Keratinocyte (primary cell): ENCODE measurements around the gene ADAM12. TPM values are rescaled to one million over a fixed set of nuclear protein-coding genes. Genes with fewer than 3 reads are reported as not detected.

Experiments used
- DNase-seq: peaks from one replicate; pipeline ENCODE4 v3.0.0-alpha.2; 2011; ENCODE audit warnings: low read depth, missing footprints, low spot score
- FAIRE-seq: peaks from 2 replicates; lab custom pipeline; 2011; peaks lifted over from hg19 to GRCh38; lab: Jason Lieb, UNC
- H2AFZ ChIP-seq: 2 replicates; pipeline ENCODE4 v1.6.0; 2012; ENCODE audit warnings: low read length, control low read depth, inconsistent platforms; ENCODE audit not compliant: control insufficient read depth
- H3K27ac ChIP-seq: 2 replicates; pipeline ENCODE4 v1.5.1; 2011; ENCODE audit warnings: low read length; ENCODE audit not compliant: control insufficient read depth, insufficient read depth
- H3K27me3 ChIP-seq: 3 replicates; pipeline ENCODE4 v1.6.0; 2011; ENCODE audit warnings: low read length; ENCODE audit not compliant: control insufficient read depth, insufficient read depth; ENCODE audit errors: extremely low read depth
- H3K36me3 ChIP-seq, 2 experiments: 2 replicates in 1 of 2; 3 replicates in 1 of 2; pipeline ENCODE4 v1.5.1; 2011; ENCODE audit warnings: low read length in 2 of 2, mild to moderate bottlenecking in 1 of 2; ENCODE audit not compliant: control insufficient read depth in 2 of 2, insufficient read depth in 2 of 2; ENCODE audit errors: extremely low read depth in 1 of 2
- H3K4me1 ChIP-seq: 3 replicates; pipeline ENCODE4 v1.5.1; 2011; ENCODE audit warnings: low read length; ENCODE audit not compliant: control insufficient read depth, insufficient read depth; ENCODE audit errors: extremely low read depth
- H3K4me2 ChIP-seq: 3 replicates; pipeline ENCODE4 v1.6.0; 2011; ENCODE audit warnings: low read depth, low read length; ENCODE audit not compliant: control insufficient read depth, insufficient read depth; ENCODE audit errors: extremely low read depth
- H3K4me3 ChIP-seq, 3 experiments: fragments of 200-600 bp in 1 of 3; sonication (generic) in 1 of 3; 2 replicates in 2 of 3; 3 replicates in 1 of 3; pipeline ENCODE4 v1.5.1; 2011 to 2016; ENCODE audit warnings: low read length in 3 of 3, mild to moderate bottlenecking in 3 of 3, control low read depth in 2 of 3, inconsistent platforms in 1 of 3, low read depth in 1 of 3, mixed read lengths in 1 of 3, mixed run types in 1 of 3, moderate library complexity in 1 of 3; ENCODE audit not compliant: control insufficient read depth in 2 of 3, insufficient read depth in 2 of 3; ENCODE audit errors: extremely low read depth in 1 of 3
- H3K79me2 ChIP-seq: 2 replicates; pipeline ENCODE4 v1.6.0; 2012; ENCODE audit warnings: low read length; ENCODE audit not compliant: control insufficient read depth, insufficient read depth
- H3K9ac ChIP-seq: 3 replicates; pipeline ENCODE4 v1.6.0; 2011; ENCODE audit warnings: low read length; ENCODE audit not compliant: control insufficient read depth, insufficient read depth; ENCODE audit errors: extremely low read depth
- H3K9me1 ChIP-seq: 3 replicates; pipeline ENCODE4 v1.6.0; 2011; ENCODE audit warnings: low read length; ENCODE audit not compliant: control insufficient read depth, insufficient read depth; ENCODE audit errors: extremely low read depth
- H3K9me3 ChIP-seq: 2 replicates; pipeline ENCODE4 v1.5.1; 2012; ENCODE audit warnings: low read depth, low read length; ENCODE audit not compliant: control insufficient read depth
- H4K20me1 ChIP-seq: 3 replicates; pipeline ENCODE4 v1.6.0; 2011; ENCODE audit warnings: low read length; ENCODE audit not compliant: control insufficient read depth, insufficient read depth; ENCODE audit errors: extremely low read depth
- EZH2 ChIP-seq: IDR thresholded peaks from one replicate; pipeline ENCODE4 v1.6.1; 2012; ENCODE audit warnings: inconsistent platforms, mild to moderate bottlenecking, low read length, moderate library complexity
- dilution Hi-C: fragments of 300-500 bp; cut with MboI; formaldehyde crosslinking; loops from one replicate; pipeline ENCODE4 v1.7.0; 2020; ENCODE audit warnings: low sequenced_read_pairs; ENCODE audit not compliant: extremely low pct_ligation_motif_present
- polyA plus RNA-seq, 5 experiments: library from polyadenylated mRNA; depleted of rRNA in 3 of 5; stranded (reverse) in 3 of 5; stranded (forward) in 1 of 5; unstranded in 1 of 5; fragments of >200 nt; gene quantifications; 1 replicate in 1 of 5; 2 replicates in 3 of 5; 3 replicates in 1 of 5; pipeline versions ENCODE4 v1.2.1 to v1.2.3, GENCODE V29; 2011 to 2012; ENCODE audit warnings: missing spikeins in 2 of 5, low read depth in 1 of 5, low replicate concordance in 1 of 5
- TF ChIP-seq, protein P1 (sequence below), 3 experiments: IDR thresholded peaks in 1 of 3; conservative IDR thresholded peaks in 1 of 3; optimal IDR thresholded peaks in 1 of 3; 2 replicates in 2 of 3; 3 replicates in 1 of 3; pipeline versions ENCODE3 to v1.5.1; 2011; ENCODE audit warnings: low read length in 3 of 3, mild to moderate bottlenecking in 3 of 3, moderate library complexity in 2 of 3, control low read depth in 1 of 3, inconsistent platforms in 1 of 3; ENCODE audit not compliant: insufficient read depth in 2 of 3; ENCODE audit errors: extremely low read depth in 1 of 3

ADAM12 gene
- polyA plus RNA-seq, 1 donor (not counting 4 experiments of a cell fraction or from before 2014, with no cell fraction given): 0.07 TPM

DNA sequence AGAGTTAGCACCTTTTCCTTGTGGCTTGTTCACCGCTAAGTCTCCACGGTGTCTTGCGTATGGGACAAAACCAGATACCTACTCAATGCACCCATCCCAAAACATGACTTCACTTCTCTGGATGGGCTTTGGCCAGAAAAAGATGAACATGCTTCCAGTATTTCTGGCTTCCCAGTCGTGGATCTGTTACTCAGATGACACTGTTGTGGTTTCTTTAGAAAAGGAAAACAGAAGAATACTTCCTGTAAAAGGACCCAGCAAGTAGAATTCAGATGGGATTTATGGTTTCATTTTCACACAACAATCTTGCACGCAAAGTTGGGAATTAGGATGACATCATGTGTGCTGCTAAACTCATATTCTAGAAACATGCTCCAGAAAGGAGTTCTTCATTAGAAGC lies 216.7 kb downstream of the ADAM12 start:
- Histone ChIP-seq H3K4me3 (no peak overlapping the region), H3K79me2 (no peaks in the 10 kb centered on the region), H3K9ac (no peak overlapping the region), H2AFZ (no peak overlapping the region), H3K9me1 (no peaks in the 10 kb centered on the region), H3K27ac (no peak overlapping the region), H3K36me3 (no peaks in the 10 kb centered on the region), H3K4me2 (no peak overlapping the region), H3K9me3 (no peaks in the 10 kb centered on the region), H3K27me3 (no peaks in the 10 kb centered on the region), H3K4me1 (no peaks in the 10 kb centered on the region), H4K20me1 (no peaks in the 10 kb centered on the region)
- FAIRE-seq (no peak), DNase-seq (no peak)
- TF ChIP-seq, protein P1, sequence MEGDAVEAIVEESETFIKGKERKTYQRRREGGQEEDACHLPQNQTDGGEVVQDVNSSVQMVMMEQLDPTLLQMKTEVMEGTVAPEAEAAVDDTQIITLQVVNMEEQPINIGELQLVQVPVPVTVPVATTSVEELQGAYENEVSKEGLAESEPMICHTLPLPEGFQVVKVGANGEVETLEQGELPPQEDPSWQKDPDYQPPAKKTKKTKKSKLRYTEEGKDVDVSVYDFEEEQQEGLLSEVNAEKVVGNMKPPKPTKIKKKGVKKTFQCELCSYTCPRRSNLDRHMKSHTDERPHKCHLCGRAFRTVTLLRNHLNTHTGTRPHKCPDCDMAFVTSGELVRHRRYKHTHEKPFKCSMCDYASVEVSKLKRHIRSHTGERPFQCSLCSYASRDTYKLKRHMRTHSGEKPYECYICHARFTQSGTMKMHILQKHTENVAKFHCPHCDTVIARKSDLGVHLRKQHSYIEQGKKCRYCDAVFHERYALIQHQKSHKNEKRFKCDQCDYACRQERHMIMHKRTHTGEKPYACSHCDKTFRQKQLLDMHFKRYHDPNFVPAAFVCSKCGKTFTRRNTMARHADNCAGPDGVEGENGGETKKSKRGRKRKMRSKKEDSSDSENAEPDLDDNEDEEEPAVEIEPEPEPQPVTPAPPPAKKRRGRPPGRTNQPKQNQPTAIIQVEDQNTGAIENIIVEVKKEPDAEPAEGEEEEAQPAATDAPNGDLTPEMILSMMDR (optimal IDR thresholded peaks at IDR 0.05 in 1 of 3, IDR thresholded peaks at IDR 0.05 in 1 of 3, conservative IDR thresholded peaks at IDR 0.05 in 1 of 3; ENCODE audit: extremely low read depth in 1 of 3, insufficient read depth in 2 of 3, low read length in 3 of 3): no peak
- no peak for TF ChIP-seq EZH2
- dilution Hi-C loops: no loop called here

DNA sequence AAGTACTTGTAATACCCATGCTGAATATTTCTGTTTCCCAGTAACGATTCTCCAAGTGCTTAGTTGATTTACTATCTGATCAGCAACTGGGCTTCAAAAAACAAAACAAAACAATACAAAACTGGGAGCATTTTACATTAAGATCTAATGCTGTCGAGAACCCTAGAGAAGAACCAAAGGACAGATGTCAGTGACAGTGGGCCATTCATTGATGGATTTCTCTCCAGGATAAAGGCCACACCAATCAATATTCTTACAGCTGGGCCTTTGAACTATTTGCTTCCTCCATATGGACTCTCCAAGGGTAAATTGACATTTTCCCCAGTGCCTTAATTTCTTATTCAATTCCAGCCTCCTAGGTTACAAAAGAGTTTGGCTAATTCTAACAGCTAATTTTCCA lies 217.5 kb downstream of the ADAM12 start:
- Histone ChIP-seq H3K4me2 (no peak overlapping the region), H3K27ac (no peak overlapping the region), H3K27me3 (no peaks in the 10 kb centered on the region), H3K9ac (no peak overlapping the region), H3K9me1 (no peaks in the 10 kb centered on the region), H3K79me2 (no peaks in the 10 kb centered on the region), H3K4me3 (no peak overlapping the region), H3K9me3 (no peaks in the 10 kb centered on the region), H3K4me1 (no peaks in the 10 kb centered on the region), H2AFZ (no peak overlapping the region), H4K20me1 (no peaks in the 10 kb centered on the region), H3K36me3 (no peaks in the 10 kb centered on the region)
- no peak for FAIRE-seq
- dilution Hi-C loops: no loop called here
- TF ChIP-seq, protein P1 (optimal IDR thresholded peaks at IDR 0.05 in 1 of 3, IDR thresholded peaks at IDR 0.05 in 1 of 3, conservative IDR thresholded peaks at IDR 0.05 in 1 of 3; ENCODE audit: extremely low read depth in 1 of 3, insufficient read depth in 2 of 3, low read length in 3 of 3): no peak
- TF ChIP-seq EZH2: no peak
- no peak for DNase-seq
